ENCODE data around the gene TMEM72.
A peak's percentile ranks its signal among the peaks of the same experiment; 100 is the strongest.

Gene TMEM72

DNA sequence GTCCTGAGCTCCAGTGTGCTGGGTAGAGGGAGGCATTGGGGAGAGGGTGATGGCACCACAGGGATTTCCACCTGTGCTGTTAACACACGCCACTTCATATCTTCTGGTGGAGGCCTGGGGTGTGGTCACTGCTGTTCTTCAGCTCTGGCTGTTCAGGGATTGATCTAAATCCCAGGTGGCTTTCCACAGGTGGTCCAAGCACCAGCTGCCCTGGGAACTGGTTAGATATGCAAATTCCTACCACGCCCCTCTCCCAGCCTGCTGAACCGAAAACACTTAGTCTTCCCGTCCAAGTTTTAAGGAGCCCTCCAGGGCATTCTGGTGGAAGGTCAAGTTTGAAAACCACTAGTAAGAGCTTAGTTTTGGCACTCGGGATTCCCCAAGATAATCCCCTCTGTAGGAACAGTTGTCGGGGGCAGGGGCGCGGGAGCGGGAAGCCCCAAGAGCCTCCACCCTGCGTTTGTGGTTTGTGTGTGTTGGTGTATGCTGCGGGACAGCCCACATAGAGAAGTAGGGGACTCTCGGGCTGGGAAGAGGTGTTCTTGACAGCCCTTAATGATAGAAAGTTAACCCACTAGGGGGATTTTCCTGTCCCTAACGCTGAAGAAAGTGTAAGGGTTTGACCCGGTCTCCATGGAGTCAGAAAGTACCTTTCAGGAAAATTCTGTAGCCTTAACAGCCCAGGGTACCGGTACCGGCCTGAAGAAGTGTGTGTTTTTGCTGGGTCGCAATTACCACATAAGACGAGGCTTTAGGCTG, 62.4 kb downstream of the TMEM72 start:
- peak overlapping the region; percentile 95 to 97 for H3K27ac ChIP-seq
- DNase-seq (ENCODE audit: low spot score) = no peak
- TF ChIP-seq, protein P1, sequence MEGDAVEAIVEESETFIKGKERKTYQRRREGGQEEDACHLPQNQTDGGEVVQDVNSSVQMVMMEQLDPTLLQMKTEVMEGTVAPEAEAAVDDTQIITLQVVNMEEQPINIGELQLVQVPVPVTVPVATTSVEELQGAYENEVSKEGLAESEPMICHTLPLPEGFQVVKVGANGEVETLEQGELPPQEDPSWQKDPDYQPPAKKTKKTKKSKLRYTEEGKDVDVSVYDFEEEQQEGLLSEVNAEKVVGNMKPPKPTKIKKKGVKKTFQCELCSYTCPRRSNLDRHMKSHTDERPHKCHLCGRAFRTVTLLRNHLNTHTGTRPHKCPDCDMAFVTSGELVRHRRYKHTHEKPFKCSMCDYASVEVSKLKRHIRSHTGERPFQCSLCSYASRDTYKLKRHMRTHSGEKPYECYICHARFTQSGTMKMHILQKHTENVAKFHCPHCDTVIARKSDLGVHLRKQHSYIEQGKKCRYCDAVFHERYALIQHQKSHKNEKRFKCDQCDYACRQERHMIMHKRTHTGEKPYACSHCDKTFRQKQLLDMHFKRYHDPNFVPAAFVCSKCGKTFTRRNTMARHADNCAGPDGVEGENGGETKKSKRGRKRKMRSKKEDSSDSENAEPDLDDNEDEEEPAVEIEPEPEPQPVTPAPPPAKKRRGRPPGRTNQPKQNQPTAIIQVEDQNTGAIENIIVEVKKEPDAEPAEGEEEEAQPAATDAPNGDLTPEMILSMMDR (IDR thresholded peaks at IDR 0.05) = no peak
- peak overlapping the region; percentile 83 for H3K4me3 ChIP-seq

GRCh38 chr10:44974082-44974627, 63.0 kb downstream of the TMEM72 start:
- Histone ChIP-seq H3K27ac (peak overlapping the region; percentile 95 to 97), H3K4me3 (peak overlapping the region; percentile 83)
- no peak for DNase-seq (ENCODE audit: low spot score)
- TF ChIP-seq, protein P1 (IDR thresholded peaks at IDR 0.05) = no peak

DNA sequence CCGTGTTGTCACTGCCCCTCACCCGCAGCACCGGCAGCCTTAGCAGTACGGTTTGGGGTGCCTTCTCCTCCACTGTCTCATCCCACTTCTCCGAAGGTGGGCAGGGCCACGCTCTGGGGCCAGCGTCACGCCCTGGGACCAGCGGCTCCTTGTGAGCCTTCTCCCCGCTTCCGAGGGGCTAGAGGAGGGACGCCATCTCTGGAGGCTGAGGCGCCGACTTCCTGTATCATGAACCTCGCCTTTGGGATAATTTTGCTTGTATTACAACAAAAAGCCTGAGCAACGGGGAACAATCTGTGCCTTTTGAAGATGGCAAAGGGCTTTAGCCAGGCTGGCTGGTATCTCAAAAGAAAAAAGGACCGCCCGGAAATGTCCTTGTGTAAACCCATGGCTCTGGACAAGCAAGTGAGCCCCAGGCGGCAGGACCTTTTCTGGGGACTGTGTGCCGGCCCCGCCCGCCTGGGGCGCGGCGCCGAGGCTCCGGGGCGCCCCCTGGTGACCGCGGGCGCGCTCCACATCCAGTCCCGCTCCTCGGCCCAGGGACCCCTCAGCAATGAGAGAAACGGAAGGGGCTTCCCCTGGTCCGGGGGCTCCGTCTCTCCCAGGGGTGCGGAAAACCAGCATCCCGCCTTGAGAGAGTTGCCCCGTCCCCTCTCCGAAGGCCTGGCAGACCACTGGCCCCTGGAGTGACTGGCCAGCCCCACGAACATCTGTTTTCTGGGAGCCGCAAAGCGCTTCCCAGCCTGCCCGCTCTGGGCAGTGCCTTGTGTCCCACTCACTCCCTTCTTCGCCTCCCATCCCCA, 63.7 kb downstream of the TMEM72 start:
- H3K4me3 ChIP-seq = peak overlapping the region; percentile 83
- TF ChIP-seq, protein P1 (IDR thresholded peaks at IDR 0.05) = peak; percentile 95
- DNase-seq (ENCODE audit: low spot score) = peak; percentile 87
- peak overlapping the region; percentile 95 to 97 for H3K27ac ChIP-seq

DNA sequence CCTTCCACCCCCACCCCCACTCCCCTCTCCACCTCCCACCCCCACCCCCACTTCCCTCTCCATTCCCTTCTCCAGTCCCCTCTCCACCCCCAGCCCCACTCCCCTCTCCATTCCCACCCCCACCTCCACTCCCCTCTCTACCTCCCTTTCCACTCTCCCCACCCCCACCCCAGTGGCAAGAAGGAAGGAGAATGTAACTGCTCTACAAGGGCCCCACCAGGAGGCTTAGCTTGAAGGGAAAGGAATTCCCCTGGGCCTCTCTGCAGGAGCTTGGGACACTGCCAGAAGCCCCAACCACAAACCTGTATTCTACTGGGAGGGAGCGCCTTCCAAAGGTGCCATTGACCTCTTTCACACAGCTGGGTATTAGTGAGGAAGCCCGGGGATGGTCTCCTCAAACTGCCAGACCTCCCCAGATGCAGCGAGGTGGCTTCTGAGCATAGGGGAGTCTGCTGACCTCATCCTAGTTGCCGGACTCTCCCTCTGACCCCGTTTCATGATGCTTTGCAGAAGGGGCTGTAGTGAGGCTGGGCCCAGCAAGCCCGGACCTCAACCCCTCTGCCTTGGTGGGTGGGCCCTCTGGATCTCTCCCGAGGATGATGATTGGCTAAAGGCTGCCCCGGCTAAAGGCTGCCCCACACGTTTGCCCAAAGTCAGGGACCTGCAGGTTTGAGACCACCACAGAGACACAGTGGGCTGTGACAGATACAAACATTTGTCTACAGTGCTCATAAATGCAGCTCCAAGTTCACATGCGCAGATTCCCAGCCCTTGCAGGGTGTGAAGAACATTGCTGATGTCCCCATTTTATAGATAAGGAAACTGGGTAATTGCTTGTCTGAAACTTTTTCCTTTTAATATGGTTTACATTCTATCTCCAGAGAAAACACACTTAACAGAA, 64.5 kb downstream of the TMEM72 start:
- peak overlapping the region; percentile 83 for H3K4me3 ChIP-seq
- DNase-seq (ENCODE audit: low spot score) = no peak
- peak overlapping the region; percentile 95 to 97 for H3K27ac ChIP-seq
- TF ChIP-seq, protein P1 (IDR thresholded peaks at IDR 0.05) = no peak

DNA sequence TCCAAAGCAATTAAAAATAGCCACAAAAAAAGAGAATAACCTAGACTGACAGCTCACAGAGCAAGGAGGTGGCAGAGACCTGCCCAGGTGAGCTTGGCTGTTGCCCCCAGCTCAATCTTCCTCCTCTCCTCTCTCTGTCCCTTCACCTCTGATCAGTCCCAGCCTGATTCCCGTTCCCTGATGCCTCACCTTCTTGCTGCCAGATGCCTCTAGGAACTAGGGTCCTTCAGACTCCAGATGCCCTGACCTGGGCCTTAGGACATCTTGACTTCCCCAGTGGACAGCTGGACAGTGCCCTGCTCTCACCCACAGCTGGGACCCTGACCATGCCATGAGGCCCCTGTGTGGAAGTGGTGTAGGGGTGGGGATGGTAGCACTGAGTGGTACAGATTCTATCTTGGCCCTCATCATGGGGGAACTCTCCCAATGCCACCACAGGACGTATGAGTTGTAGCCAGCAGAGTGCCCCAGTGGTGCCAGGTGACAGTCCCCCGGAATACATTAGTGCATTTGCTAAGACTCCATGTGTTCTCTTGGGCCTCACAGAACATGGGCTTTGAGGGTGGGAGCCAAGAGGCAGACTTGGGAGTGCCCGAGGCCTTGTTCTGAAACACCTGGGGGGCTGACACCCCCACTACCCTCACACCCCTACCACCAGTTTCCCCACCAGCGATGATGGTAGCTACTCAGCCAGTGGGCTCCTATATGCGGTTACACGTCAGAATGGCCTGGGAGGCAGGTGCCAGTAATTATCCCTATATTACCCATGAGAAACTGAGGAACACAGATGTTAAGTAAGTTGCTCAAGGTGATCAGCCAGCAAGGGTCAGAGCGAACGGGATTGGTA, 65.4 kb downstream of the TMEM72 start:
- no peak for DNase-seq (ENCODE audit: low spot score)
- H3K4me3 ChIP-seq = peak overlapping the region; percentile 83
- TF ChIP-seq, protein P1 (IDR thresholded peaks at IDR 0.05) = no peak
- peak overlapping the region; percentile 95 to 97 for H3K27ac ChIP-seq

All from coronary artery (tissue), 2 donors.